Fibroblast of pulmonary artery (primary cell): ENCODE measurements around the gene WSCD2.

Experiments
- DNase-seq: peaks from one replicate; pipeline ENCODE4 v3.0.0-alpha.2; 2010; ENCODE audit warnings: low read depth
- H3K4me3 ChIP-seq: replicated peaks from 2 replicates; pipeline ENCODE4 v1.5.1; 2011; ENCODE audit warnings: low read depth, mild to moderate bottlenecking, control low read depth, low read length, moderate library complexity
- CTCF ChIP-seq: IDR thresholded peaks from 2 replicates; pipeline ENCODE4 v1.5.1; 2011; ENCODE audit warnings: mild to moderate bottlenecking, control low read depth, low read length, inconsistent platforms; ENCODE audit errors: missing control alignments

Gene WSCD2

DNA sequence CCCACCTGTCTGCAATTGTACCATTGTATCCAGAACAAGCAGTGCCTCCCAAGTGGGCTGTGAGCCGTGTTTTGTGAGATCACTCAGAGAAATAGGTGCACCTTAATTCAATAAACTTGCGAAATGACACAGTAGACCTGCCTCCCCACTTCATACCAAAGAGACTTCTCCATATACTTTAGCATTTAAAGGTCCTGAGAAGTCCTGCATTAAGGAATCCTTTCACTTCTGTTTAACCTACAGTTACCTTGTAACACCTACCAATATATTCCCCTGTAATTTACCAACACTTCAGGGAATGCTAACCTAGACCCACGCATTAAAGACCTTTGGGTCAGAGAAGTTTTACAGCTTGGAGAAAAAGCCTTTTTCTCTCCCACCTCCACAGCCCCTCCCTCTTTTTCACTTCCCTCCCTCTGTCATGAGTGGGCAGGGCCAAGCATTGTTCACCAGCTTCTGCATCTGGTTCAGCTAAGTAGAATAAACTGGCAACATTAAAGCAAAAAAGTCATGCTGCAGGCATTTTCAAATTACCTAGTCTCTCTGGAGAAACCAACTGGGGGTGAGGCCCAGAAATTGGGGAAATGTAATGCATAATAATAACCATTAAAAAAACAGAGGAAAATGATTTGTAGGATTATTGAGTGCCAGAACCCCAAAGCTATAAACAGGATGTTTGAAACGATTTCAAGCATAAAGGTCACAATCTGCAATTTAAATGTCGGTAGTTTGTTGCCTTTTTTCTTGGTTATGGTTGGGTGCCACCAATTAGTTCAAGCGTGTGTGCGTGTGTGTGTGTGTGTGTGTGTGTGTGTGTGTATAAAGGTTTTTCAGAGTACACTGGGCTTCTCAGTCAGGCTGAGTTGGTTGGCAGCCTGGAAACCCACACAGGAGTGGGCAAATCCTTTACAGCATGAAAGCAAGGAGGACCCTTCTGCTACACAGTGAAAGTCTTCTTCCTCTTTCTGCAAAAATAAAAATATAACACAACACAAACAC lies 13.7 kb upstream of the WSCD2 start:
- no peak for DNase-seq
- no peak overlapping the region for H3K4me3 ChIP-seq
- no peak for TF ChIP-seq CTCF

GRCh38 chr12:108116254-108116653 lies 12.8 kb upstream of the WSCD2 start:
- no peak overlapping the region for H3K4me3 ChIP-seq
- no peak for TF ChIP-seq CTCF
- no peak for DNase-seq

- TF ChIP-seq CTCF = no peak
- H3K4me3 ChIP-seq = no peak overlapping the region
- DNase-seq = no peak
These were observed 12.4 kb upstream of the WSCD2 start for GRCh38 chr12:108116699-108117098.

DNA sequence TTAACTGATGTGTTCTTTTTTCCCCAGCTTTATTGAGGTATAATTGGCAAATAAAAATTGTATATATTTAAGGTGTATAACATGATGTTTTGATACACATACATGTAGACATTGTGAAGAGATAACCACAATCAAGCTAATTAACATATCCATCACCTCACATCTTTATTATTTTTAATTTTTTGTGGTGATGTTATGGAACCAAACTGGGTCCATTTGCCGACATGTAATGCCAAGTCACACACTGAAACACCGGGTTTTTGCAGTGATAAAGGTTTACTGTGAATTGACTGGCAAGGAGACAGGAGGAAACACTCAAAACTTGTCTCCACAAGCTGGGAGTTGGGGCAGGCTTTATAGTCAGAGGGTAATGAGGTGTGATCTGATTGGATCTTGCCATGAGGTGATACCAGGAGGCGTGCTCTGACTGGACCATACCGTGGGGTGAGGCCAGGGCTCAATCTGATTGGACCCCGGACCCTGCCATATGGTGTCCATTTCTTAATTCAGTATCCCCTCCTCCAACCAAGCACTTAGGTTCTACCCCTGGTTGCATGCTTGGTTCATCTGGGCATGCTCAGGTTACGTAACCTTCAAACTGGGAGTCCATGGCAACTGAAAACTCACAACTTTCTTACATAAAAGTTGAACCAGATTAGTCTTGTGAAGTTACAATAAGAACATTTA lies 11.8 kb upstream of the WSCD2 start:
- no peak for TF ChIP-seq CTCF
- no peak overlapping the region for H3K4me3 ChIP-seq
- no peak for DNase-seq

DNA sequence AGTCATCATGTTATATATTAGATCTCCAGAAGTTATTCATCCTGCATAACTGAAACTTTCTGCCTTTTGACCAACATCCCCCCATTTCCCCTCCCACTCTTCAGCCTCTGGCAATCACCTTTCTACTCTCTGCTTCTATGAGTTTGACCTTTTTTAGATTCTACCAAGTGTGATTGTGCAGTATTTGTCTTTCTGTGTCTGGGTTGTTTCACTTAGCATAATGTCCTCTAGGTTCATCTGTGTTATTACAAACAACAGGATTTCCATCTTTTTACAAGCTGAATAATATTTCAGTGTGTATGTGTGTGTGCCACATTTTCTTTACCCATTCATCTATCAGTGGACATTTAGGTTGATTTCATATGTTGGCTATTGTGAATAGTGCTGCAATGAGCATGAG lies 11.2 kb upstream of the WSCD2 start:
- TF ChIP-seq CTCF = no peak
- H3K4me3 ChIP-seq = no peak overlapping the region
- DNase-seq = no peak

DNA sequence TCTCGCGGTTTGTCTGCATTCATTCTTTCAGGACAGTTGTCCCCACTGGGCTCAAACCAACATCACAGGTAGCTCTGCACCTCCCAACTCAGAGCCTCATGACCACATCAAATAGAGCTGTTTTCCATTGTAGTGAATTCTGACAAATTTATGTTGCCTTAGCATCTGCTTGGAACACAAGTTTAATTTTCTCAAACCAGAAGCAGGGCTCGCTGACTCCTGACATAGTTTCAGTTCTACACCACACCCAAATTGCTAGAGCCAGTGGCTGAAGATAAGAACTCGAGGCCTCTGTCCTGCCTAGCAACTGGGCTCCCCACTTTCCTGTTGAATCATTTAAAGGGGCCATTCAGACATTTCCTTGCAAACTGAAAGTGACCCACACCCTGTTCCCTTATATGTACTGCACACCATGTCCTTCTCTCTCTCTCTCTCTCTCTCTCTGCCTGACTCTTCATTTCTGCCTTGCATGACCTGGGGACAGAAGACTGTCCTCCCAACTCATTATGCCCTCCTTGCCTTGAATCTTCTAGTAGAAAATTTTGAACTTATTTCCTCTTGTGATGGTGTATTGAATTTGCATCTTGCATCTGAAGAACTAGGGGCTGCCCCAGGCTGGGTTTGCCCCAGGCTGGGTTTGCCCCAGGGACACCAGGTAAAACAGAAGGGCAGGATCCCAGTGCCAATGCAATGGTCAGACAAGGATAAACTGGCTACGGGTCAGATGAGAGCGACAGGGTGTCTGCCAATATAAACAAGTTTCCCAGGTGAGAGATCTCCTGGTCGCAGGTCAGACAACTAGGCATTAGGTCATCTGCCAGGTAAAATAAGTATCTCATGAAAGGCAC lies 9.7 kb upstream of the WSCD2 start:
- no peak overlapping the region for H3K4me3 ChIP-seq
- no peak for DNase-seq
- no peak for TF ChIP-seq CTCF
